ENCODE results near the gene COG5.

Gene COG5

DNA sequence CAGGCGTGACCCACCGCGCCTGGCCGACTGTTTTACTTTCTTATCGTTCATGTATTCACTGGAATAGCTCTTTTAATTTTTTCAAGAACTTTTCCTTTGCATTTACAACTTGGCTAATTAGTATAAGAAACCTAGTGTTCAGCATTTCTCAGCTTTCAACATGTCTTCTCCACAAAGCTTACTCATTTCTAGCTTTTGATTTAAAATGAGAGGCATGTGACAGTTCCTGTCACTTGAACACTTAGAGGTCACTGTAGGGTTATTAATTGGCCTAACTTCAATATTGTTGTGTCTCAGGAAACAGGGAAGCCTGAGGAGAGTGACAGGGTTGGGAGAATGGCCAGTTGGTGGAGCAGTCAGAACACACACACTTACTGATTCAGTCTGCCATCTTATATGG is 218.9 kb downstream of the COG5 start:
- in situ Hi-C loops (cut with MboI; ENCODE audit: low sequenced_read_pairs): no loop called here

DNA sequence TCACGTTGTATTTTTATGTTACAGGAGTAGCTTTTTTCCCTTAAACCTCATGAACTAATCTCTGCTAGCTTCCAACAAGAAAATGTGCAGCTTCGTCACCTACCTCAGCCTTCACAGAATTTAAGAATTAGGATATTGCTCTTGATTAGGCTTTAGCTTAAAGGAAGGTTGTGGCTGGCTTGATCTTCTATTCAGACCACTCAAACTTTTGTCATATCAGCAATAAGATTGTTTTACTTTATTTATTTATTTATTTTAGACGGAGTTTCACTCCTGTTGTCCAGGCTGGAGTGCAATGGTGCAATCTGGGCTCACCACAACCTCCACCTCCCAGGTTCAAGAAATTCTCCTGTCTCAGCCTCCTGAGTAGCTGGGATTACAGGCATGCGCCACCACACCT is 219.4 kb downstream of the COG5 start:
- in situ Hi-C loops (cut with MboI; ENCODE audit: low sequenced_read_pairs): no loop called here

DNA sequence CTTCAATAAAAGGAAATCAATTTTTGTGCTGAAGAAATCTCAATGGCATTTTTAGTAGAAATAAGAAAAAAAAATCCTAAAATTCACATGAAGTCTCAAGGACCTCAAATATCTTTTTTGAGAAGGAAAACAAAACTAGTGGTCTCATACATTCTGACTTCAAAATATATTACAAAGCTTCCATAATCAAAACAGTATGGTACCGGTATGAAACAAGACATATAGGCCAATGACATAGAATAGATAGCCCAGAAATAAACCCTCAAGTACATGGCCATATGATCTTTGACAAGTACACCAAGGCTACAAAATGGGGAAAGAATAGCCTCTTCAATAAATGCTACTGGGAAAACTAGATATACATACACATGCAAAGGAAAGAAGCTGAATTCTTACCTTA is 225.6 kb downstream of the COG5 start:
- in situ Hi-C loops (cut with MboI; ENCODE audit: low sequenced_read_pairs): no loop called here

DNA sequence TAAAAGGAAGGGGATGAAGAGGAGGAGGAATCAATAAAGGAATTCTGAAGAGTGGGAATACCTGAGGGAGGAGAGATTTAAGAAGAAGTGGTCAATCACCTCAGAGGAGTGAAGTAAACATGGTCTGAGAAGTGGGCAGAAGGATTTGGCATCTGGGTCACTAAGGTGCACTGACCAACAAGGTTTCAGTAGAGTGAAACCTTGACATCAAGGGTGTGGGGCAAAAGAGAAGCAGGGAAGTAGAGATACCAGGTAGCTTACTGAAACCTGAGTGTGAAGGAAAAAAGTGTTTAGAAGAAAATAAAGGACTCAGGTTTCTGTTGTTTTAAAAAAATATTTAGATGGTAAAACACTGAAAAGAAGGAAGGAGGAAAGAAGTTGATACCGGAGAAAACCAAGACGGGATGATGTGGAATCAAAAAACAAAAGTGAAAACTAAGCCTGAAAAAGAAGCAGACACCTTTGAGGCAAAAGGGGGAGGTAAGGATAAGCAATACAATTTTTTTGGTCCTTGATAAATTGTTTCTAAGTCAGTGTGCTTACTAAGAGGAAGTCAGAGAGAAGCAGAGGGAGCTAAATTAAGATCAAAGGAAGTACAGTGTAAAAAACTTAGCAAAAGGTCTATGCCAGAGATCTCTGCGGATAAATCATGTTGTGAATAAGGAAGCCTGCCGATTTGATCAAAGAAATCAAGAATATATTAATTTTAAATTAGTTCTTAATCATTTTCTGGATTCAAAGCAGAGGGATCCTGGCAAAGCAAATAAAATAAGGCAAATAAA is 231.0 kb downstream of the COG5 start:
- in situ Hi-C loops (cut with MboI; ENCODE audit: low sequenced_read_pairs): no loop called here

DNA sequence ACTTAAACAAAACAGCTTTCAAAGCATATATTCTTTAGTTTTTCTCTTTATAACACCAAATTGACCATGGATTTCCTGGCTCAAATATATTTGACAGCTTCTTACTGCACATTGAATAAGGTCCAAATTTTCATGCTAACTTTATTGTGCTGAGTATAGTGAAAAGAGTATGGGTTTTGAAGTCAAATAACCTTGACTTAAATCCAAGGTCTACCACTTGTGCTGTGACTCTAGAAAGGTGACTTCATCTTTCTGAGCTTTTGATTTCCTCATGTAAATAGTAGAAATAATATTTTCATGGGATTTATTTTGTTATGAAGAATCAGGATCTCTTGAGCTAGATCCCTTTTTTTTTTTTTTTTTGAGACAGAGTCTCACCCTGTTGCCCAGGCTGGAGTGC is 233.2 kb downstream of the COG5 start:
- in situ Hi-C loops (cut with MboI; ENCODE audit: low sequenced_read_pairs): no loop called here

DNA sequence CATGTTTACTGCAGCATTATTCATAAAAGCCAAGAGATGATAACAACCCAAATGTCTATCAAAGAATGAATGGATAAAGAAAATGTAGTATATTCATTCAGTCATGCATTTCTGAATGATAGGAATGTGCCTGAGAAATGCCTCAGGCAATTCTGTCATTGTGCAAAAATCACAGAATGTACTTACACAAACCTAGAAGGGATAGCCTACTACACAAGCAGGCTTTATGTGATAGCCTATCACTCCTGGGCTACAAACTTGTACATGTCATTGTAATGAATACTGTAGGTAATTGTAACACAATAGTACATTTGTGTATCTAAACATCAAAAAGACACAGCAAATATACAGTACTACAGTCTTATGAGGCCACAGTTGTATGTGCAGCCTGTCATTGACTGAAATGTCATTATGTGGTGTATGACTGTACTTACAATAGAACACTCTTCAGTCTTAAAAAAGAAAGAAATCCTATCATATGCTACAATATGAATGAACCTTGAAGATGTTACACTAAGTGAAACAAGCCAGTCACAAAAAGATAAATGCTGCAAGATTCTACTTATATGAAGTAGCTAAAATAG is 235.6 kb downstream of the COG5 start:
- in situ Hi-C loops (cut with MboI; ENCODE audit: low sequenced_read_pairs): no loop called here

DNA sequence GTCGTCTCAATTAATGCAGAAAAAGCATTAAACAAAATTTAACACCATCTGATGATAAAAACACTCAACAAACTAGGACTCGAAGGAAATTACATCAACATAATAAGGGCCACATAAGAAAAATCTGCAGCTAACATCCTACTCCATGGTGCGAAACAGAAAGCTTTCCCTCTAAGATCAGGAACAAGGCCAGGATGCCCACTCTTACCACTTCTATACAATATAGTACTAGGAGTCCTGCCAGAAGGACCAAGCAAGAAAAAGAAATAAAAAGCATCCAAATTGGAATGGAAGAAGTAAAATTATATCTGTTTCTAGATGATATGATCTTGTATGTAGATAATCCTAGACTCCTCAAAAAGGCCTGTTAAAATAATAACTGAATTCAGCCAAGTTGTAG is 237.7 kb downstream of the COG5 start:
- in situ Hi-C loops (cut with MboI; ENCODE audit: low sequenced_read_pairs): no loop called here

DNA sequence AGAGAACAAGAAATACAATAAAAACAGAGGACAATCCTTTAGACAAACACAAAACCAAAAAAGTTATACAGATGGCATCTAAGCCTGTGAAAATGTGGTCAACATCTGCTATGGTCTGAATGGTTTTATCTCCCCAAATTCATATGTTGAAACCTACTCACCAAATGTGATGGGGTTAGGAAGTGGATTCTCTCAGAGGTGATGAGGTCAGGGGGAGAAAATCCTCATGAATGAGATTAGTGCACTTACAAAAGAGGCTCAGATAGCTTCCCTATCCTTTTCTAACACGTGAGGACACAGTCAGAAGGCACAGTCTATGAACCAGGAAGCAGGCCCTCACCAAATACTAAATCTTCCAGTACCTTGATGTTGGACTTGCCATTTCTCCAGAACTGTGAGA is 241.7 kb downstream of the COG5 start:
- in situ Hi-C loops (cut with MboI; ENCODE audit: low sequenced_read_pairs): no loop called here

DNA sequence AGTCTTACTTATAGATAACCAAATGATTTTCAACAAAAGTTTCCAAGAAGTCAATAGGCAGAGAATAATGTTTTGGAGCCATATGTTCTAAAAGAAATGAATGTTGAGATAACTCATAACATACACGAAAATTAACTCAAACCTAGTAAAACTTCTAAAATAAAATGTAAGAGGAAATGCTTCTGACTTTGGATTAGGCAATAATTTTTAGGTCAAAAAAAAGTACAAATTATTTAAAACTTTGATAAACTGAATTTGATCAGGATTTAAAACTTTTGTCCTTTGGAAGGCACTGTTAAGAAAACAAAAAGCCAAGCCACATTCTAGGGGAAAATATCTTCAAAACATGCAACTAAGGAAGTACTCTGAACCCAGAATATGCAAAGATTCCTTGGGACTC is 242.1 kb downstream of the COG5 start:
- in situ Hi-C loops (cut with MboI; ENCODE audit: low sequenced_read_pairs): no loop called here

DNA sequence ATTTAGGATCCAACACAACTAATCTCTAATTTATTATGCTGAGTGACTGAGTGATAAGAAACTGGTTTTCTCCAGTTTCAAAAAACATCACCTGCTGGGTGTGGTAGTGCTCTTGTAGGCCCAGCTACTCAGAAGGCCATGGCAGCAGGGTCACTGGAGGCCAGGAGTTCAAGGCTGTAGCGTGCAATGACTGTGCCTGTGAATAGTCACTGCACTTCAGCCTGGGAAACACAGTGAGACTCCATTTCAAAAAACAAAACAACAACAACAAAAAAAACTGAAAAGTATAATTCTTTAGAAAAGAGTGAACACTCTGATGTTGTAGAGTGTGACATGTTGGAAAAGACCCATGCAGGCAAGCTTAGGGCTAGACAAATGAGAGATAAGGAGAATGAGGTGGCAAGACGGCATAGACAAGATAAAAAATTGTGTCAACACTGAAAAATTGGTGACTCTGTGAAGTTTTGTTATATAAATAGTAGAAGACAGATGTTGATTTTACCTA is 243.9 kb downstream of the COG5 start:
- in situ Hi-C loops (cut with MboI; ENCODE audit: low sequenced_read_pairs): no loop called here

DNA sequence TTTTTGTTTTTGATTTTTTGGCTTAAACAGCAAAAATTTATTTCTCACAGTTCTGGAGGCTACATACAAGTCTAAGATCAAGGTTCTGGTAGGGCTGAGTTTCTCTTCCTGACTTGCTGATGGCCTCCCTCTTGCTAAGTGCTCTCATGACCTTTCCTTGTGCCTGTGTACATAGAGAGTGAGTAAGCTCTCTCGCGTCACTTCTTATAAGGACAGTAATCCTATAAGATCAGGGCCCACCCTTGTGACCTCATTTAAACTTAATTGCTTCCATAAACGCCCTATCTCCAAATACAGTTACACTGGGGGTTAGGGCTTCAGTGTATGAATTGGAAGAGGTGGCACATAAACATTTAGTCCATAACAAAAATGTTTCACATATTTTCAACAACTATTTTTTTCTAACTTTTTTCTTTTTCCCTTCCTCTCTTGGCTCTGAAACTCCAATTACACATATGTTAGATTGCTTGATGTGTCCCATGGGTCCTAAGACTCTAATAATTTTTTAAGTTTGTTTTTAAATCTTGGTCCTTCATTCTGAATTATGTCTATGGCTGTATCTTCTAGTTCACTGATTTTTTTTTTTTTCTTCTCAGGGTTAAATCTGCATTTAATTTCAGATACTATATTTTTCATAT is 245.1 kb downstream of the COG5 start:
- in situ Hi-C loops (cut with MboI; ENCODE audit: low sequenced_read_pairs): no loop called here

DNA sequence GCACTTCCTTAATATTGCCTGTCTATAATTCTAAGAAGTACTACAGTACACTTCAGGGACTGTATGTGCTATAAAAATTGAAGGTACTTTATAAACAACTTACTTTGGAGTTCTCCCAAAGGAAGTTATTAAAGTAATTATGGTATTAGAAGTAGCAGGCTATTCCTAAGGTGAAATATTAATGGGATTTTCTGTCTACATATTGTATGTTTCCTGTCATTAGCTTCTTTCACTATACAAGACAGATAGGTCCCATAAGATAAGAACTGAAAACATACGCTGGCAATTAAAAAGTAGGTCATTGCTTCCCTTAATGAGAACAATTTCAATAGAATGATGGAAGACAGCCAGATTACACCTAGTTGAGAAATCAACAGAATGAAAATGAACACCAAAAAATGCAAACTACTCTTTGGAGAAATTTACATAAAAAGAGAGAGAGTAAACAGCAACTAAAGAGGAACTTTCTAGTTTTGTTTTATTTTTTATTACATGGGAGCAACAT is 248.0 kb downstream of the COG5 start:
- in situ Hi-C loops (cut with MboI; ENCODE audit: low sequenced_read_pairs): no loop called here

DNA sequence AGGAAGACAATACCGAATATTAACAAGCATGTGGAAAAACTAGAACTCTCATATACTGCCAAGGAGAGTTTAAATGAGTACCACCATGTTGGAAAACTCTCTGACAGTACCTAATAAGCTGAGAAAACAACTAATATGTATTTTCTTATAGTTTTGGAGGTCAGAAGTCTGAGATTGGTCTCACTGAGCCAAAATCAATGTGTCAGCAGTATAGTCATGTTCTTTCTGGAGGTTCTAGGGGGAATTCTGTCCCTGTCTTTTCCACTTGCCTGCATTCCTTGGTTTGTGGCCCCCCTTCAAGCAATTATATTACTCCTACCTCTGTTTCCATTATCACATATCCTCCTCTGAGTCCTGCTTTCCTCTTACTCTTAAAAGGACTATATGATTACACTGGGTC is 250.4 kb downstream of the COG5 start:
- in situ Hi-C loops (cut with MboI; ENCODE audit: low sequenced_read_pairs): no loop called here

DNA sequence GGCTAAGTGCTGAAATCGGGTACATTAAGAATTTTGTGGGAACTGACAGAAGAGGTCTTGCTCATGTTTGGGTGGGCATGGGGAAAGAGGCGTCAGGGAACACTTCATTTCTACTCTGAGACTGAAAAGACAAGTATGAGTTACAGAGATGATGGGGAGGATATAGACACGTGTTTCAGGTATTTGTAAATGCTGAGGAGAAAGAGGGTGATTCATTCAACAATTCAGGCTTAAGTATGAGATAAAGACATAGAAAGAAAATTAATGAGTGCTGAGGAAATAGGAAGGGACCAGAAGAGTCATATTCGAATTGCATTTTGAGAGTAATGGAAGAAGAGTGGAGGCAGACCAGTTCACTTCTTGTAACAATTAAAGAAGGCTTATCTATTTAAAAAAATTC is 251.3 kb downstream of the COG5 start:
- in situ Hi-C loops (cut with MboI; ENCODE audit: low sequenced_read_pairs): no loop called here

DNA sequence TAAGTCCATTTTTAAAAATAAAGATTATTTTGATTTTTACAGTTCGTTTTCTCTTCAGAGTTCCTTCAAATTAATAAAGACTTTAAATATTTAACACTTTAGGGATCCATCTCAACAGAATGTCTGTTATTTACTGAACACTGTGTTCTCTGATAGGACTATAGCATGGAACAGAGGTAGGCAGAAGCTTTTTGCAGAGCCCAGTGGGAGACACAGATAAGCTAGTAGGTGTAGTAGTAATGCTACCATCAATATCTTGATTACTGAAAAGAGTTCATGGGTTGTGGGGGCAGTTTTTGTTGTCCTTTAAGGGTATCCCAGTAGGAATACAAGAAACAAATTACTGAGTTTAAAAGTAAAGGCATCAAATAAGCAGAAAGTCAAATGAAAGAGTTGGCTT is 254.4 kb downstream of the COG5 start:
- in situ Hi-C loops (cut with MboI; ENCODE audit: low sequenced_read_pairs): no loop called here

DNA sequence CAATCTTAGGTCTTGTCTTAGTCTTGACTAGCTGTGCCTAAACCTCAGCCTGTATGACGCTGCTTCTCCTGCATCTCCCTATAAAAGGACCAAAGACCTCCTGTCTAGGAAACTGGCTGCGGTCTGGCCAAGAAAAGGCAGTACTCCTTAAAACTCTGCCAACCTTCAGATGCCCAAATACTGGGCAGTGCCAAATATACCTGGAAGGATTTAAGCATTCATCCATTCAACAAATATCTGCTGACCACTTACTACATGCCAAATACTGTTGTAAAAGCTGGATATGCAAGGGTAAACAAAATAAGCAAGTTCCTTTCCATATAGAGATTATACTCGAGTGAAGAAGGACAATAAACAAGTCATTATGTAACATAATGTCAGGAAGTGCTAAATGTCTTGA is 259.1 kb downstream of the COG5 start:
- in situ Hi-C loops (cut with MboI; ENCODE audit: low sequenced_read_pairs): no loop called here

DNA sequence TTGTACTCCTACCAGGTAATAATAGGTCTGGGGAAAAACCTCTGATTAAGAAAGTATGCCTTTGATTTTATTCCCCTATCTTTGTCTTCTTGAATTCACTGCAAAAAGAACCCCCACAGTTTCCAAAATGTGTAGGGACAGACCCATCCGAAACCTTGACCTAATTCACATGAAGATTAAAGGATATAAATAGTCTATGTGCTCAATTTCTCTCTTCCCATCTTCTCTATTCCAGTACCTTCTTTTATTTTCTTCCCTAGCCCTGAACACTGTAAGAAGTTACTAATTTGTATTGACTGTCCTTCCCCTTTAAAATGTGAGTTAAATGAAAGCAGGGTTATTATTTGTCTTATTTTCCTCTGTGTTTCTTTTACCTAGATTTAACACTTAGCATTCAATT is 259.7 kb downstream of the COG5 start:
- in situ Hi-C loops (cut with MboI; ENCODE audit: low sequenced_read_pairs): no loop called here

DNA sequence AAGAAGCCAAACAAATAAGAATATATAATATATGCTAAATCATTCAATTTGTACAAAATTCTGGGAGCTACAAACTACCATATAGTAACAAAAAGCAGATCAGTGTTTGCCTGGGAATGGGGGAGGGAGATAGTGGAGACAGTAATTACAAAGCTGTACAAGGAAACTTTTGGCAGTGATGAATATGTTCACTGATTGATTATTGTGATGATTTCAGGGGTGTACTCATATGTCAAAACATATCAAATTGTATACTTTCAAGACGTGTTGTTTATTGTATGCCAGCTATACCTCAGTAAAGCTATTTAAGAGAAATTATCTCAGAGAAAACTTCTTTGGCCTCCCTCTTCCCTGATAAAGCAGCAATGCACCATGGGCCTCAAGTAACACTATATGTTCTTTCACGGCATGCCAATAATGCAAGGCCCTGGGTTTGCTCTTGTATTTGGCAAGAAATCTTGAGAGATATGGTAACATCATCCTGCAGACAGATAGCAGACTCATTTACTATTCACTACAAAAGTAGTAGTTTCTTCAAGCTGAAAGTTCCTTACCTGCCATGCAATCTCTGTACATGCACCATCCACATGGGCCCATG is 261.4 kb downstream of the COG5 start:
- in situ Hi-C loops (cut with MboI; ENCODE audit: low sequenced_read_pairs): no loop called here

DNA sequence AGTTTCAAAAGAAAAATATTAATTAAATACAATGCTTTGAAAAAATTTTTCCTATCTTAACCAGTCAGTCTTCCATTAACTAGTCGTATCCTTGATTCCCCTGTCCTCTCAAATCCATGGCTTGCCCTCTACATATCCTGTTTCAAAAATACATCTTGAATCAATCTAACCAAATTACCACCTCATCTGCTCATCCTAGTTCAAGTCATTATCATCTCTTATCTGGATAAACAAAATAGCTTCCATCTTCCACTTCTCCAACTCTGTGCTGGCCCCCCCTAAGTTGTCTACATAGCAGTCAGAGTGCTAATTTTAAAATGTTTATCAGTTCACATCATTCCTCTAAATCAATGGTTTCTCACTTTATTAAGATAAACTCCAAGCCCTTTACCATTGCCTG is 269.5 kb downstream of the COG5 start:
- in situ Hi-C loops (cut with MboI; ENCODE audit: low sequenced_read_pairs): no loop called here

DNA sequence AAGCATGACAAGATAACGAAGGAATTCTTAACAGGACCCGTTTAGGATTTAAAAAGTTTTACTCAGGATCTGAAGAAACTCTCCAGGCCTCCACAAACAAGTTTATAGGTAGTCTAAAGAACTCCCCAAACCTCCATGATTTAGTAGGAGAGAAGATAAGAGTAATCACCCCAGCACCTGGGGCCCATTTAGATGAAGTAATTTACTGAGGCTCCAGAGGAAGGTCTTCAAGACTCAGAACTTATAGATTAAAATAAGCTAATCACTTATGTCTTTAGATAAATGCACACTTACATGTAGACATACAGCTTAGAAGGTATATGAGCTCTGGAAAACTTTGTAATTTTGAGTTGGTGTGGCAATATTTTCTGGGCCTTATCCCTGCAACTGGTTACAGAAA is 271.1 kb downstream of the COG5 start:
- in situ Hi-C loops (cut with MboI; ENCODE audit: low sequenced_read_pairs): no loop called here

DNA sequence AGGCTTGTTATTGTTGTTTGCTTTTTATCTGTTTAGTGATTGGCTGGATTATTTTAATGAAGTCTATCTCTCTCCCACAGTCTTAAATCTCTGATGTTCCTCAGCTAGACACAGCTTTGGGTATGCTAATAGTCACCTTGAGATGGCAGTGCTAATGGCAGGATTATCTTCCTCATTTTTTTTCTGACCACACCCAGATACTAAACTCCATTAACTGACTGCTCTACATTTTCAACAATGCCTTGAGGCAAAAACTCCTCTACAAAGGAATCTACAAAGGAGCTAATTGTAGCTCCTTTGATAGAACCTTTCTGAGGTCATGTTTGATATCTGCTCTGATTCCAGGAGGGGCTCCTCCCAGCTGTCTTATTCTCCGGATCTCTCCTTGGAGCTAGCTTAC is 272.3 kb downstream of the COG5 start:
- in situ Hi-C loops (cut with MboI; ENCODE audit: low sequenced_read_pairs): no loop called here

Data from HL-60/S4 treated with retinoic acid at 250 ng/mL for 4 days and 3 days (cell line).